Hypothalamus (tissue), 51 donors: ENCODE results near the gene IGDCC3.

Source experiments
- DNase-seq, 51 donors: peaks; one replicate each; lab custom pipeline; 2025; lab: John Stamatoyannopoulos, UW

The IGDCC3 gene

GRCh38 chr15:65330934-65331645 is 46.7 kb downstream of the IGDCC3 start:
- DNase-seq = no peak

GRCh38 chr15:65329984-65330735 is 47.6 kb downstream of the IGDCC3 start:
- no peak for DNase-seq

GRCh38 chr15:65329288-65329983 is 48.4 kb downstream of the IGDCC3 start:
- no peak for DNase-seq

GRCh38 chr15:65328506-65329287 is 49.1 kb downstream of the IGDCC3 start:
- no peak for DNase-seq

GRCh38 chr15:65327651-65328393 is 50.0 kb downstream of the IGDCC3 start:
- no peak for DNase-seq

- DNase-seq = no peak
Observed at GRCh38 chr15:65326818-65327217, 51.0 kb downstream of the IGDCC3 start.

GRCh38 chr15:65326117-65326526 is 51.7 kb downstream of the IGDCC3 start:
- DNase-seq = peak in 41 of 51 donors; percentile 8 to 84 (median 53)

- DNase-seq = peak in 25 of 51 donors; percentile 18 to 63 (median 39)
Observed at GRCh38 chr15:65323071-65323511, 54.7 kb downstream of the IGDCC3 start.

GRCh38 chr15:65318870-65319356 is 58.9 kb downstream of the IGDCC3 start:
- peak in 49 of 51 donors; percentile 9 to 88 (median 67) for DNase-seq

- DNase-seq = peak in 25 of 51 donors; percentile 11 to 68 (median 46)
Observed at GRCh38 chr15:65312400-65312916, 65.3 kb downstream of the IGDCC3 start.

GRCh38 chr15:65311760-65312159 is 66.0 kb downstream of the IGDCC3 start:
- no peak for DNase-seq

GRCh38 chr15:65310431-65311137 is 67.2 kb downstream of the IGDCC3 start:
- no peak for DNase-seq

GRCh38 chr15:65309882-65310418 is 67.9 kb downstream of the IGDCC3 start:
- no peak for DNase-seq

- DNase-seq = no peak
Observed at GRCh38 chr15:65307978-65308377, 69.8 kb downstream of the IGDCC3 start.

GRCh38 chr15:65306551-65306950 is 71.3 kb downstream of the IGDCC3 start:
- no peak for DNase-seq

- DNase-seq = no peak
Observed at GRCh38 chr15:65305776-65306175, 72.0 kb downstream of the IGDCC3 start.

- DNase-seq = peak in 1 of 51 donors; percentile 23
Observed at GRCh38 chr15:65305150-65305758, 72.5 kb downstream of the IGDCC3 start.
